Ovary (tissue), 9 donors: ENCODE results near the gene RNH1. TPM values are rescaled to one million over a fixed set of nuclear protein-coding genes. Genes with fewer than 3 reads are reported as not detected.
A peak's percentile ranks its signal among the peaks of the same experiment; 100 is the strongest.

ENCODE experiments used
- DNase-seq, 5 donors: peaks; one replicate each; pipeline ENCODE4 v3.0.0-alpha.2; 2019 to 2020
- H3K27ac ChIP-seq, 2 donors: fragments of 200-600 bp; one replicate each; pipeline versions ENCODE4 v1.5.1 to v1.8.0; 2019 to 2022
- H3K27me3 ChIP-seq: fragments of 200-600 bp; one replicate; pipeline ENCODE4 v1.8.0; 2022
- H3K36me3 ChIP-seq: fragments of 200-600 bp; sonication (generic); one replicate; pipeline ENCODE4 v1.5.1; 2019
- H3K4me1 ChIP-seq: one replicate; pipeline ENCODE4 v1.8.1; 2013; ENCODE audit warnings: mild to moderate bottlenecking, moderate library complexity; ENCODE audit not compliant: insufficient read depth
- H3K4me3 ChIP-seq: fragments of 200-600 bp; sonication (generic); one replicate; pipeline ENCODE4 v1.5.1; 2017
- H3K9me3 ChIP-seq, 2 donors: fragments of 200-600 bp in 1 of 2; sonication (generic) in 1 of 2; one replicate each; pipeline versions ENCODE4 v1.5.1 to v1.8.1; 2013 to 2019; ENCODE audit warnings: mild to moderate bottlenecking in 1 of 2, moderate library complexity in 1 of 2
- CTCF ChIP-seq, 3 donors: fragments of 450-650 bp in 2 of 3; fragments of 200-600 bp in 1 of 3; IDR thresholded peaks; one replicate each; pipeline versions ENCODE4 v1.5.1 to v1.8.0; 2016 to 2022; ENCODE audit warnings: antibody characterized with exemption in 3 of 3, mild to moderate bottlenecking in 1 of 3
- EP300 ChIP-seq: sonication (generic); formaldehyde crosslinking; IDR thresholded peaks from one replicate; pipeline ENCODE4 v1.6.1; 2017; ENCODE audit warnings: antibody characterized with exemption
- POLR2A ChIP-seq: fragments of 450-650 bp; IDR thresholded peaks from one replicate; pipeline ENCODE4 v1.6.1; 2017; ENCODE audit warnings: antibody characterized with exemption, mild to moderate bottlenecking, moderate library complexity
- WGBS, 3 donors: extraction: QIAGEN DNeasy Blood & Tissue Kit in 1 of 3; methylation state at CpG; one replicate each; pipeline versions ENCODE4 v1.1.5 to v1.1.7; 2013 to 2017; 5-methylcytosine and 5-hydroxymethylcytosine counted together
- intact Hi-C, 4 donors: fragments of 100-400 bp; cut with DNase I; formaldehyde crosslinking; loops; one replicate each; pipeline versions ENCODE4 v1.11.0 to v1.15.1; 2022 to 2023
- polyA plus RNA-seq, 2 donors: library from polyadenylated mRNA; stranded (reverse); fragments of 200-250 nt in 1 of 2; fragments of 350-450 nt in 1 of 2; fragmentation: Illumina TruSeq in 1 of 2; extraction: RNeasy Lipid Tissue Mini Kit (QIAGEN cat#74804) in 1 of 2; gene quantifications; one replicate each; pipeline ENCODE4 v1.2.3, GENCODE V29; 2013 to 2014
- total RNA-seq, 7 donors: library from RNA; depleted of rRNA in 2 of 7; stranded (reverse); fragments of >200 nt in 2 of 7; fragmentation: NEBNext Ultra II Directional in 3 of 7; extraction: Animal tissue kit (Norgen Biotek cat#: 25700) in 3 of 7; gene quantifications; one replicate each; pipeline versions ENCODE4 v1.1.0 to v1.2.4, GENCODE V29; 2016 to 2023
- donor health status: DM: no; HTN: no; CAD: no; lungs with moderate emphysema.
- donor health status: DM: no; HTN: no; CAD: no.
- donor health status: Bipolar disorder and iron deficiency.
- donor health status: DM: yes; HTN: yes; CAD: no.
- donor health status: DM: no; HTN: no; CAD: no.
- donor health status: DM: yes; HTN: yes; CAD: no.

Gene RNH1
- total and polyA plus RNA-seq, 9 donors: 17.4 to 233 (median 156) TPM

GRCh38 chr11:540583-541432 is 33.8 kb upstream of the RNH1 start:
- H3K27me3 ChIP-seq: no peaks in the 10 kb centered on the region
- DNase-seq: peak in 3 of 5 donors; percentile 17 to 40 (median 22)

GRCh38 chr11:539971-540481 is 33.0 kb upstream of the RNH1 start:
- WGBS, 3 donors: 87 to 94% (median 88%) methylated on average over 7 to 8 of the region's 8 CpGs
- Histone ChIP-seq H3K4me1 (peaks cover 10% of the 10 kb centered on the region), H3K27me3 (no peaks in the 10 kb centered on the region), H3K27ac (no peak overlapping the region), H3K9me3 (no peaks in the 10 kb centered on the region), H3K36me3 (no peaks in the 10 kb centered on the region), H3K4me3 (no peak overlapping the region)
- intact Hi-C loops: loop anchor here in 1 of 4 donors (10.0 kb wide), 1 partner anchor 1855 kb away; no protein-coding TSS in a partner anchor
- peak in 2 of 5 donors; percentile 7 to 21 for DNase-seq
- TF ChIP-seq EP300 (no peak), POLR2A (no peak), CTCF (IDR thresholded peaks at IDR 0.05) (no peak)

More at GRCh38 chr11:540583-541432, 33.8 kb upstream of the RNH1 start:
- Histone ChIP-seq H3K9me3 (no peaks in the 10 kb centered on the region), H3K36me3 (no peaks in the 10 kb centered on the region), H3K4me1 (peaks cover 10% of the 10 kb centered on the region), H3K4me3 (no peak overlapping the region), H3K27ac (no peak overlapping the region)
- 85 to 87% (median 85%) methylated on average over 22 to 23 of the region's 23 CpGs for WGBS, 3 donors
- TF ChIP-seq EP300: no peak
- no peak for TF ChIP-seq POLR2A
- no peak for TF ChIP-seq CTCF (IDR thresholded peaks at IDR 0.05)
- intact Hi-C loops: no loop called here

- 87 to 88% (median 88%) methylated on average over 20 of the region's 20 CpGs for WGBS, 3 donors
- TF ChIP-seq EP300: no peak
- no peak for TF ChIP-seq POLR2A
- no peak for TF ChIP-seq CTCF (IDR thresholded peaks at IDR 0.05)
- Histone ChIP-seq H3K27me3 (no peaks in the 10 kb centered on the region), H3K4me1 (peaks cover 11% of the 10 kb centered on the region), H3K36me3 (no peaks in the 10 kb centered on the region), H3K27ac (no peak overlapping the region), H3K4me3 (no peak overlapping the region), H3K9me3 (no peaks in the 10 kb centered on the region)
- DNase-seq: peak in 2 of 5 donors; percentile 11 to 44
- intact Hi-C loops: loop anchor here in 1 of 4 donors (10.0 kb wide), 1 partner anchor 1856 kb away; no protein-coding TSS in a partner anchor
Observed at GRCh38 chr11:538431-539051, 31.5 kb upstream of the RNH1 start.

- Histone ChIP-seq H3K9me3 (no peaks in the 10 kb centered on the region), H3K4me1 (peaks cover 11% of the 10 kb centered on the region), H3K36me3 (no peaks in the 10 kb centered on the region), H3K27ac (peak overlapping the region in 1 of 2 donors; percentile 13), H3K27me3 (no peaks in the 10 kb centered on the region), H3K4me3 (peak overlapping the region; percentile 22)
- 40 to 49% (median 41%) methylated on average over 19 of the region's 19 CpGs for WGBS, 3 donors
- intact Hi-C loops: loop anchor here in 1 of 4 donors (10.0 kb wide), 1 partner anchor 1857 kb away; no protein-coding TSS in a partner anchor
- peak in 4 of 5 donors; percentile 23 to 42 (median 33) for DNase-seq
- TF ChIP-seq POLR2A (no peak), EP300 (no peak), CTCF (IDR thresholded peaks at IDR 0.05) (no peak)
Observed at GRCh38 chr11:537622-538430, 30.8 kb upstream of the RNH1 start.
